Fibroblast of lung (primary cell): ENCODE results near the gene CADM2. TPM values are rescaled to one million over a fixed set of nuclear protein-coding genes. Genes with fewer than 3 reads are reported as not detected.

Source experiments
- DNase-seq, 2 donors: peaks; one replicate each; pipeline versions ENCODE4 v3.0.0 to v3.0.0-alpha.2; 2010; ENCODE audit warnings: low read depth in 2 of 2
- H2AFZ ChIP-seq: 2 replicates; pipeline ENCODE4 v1.5.1; 2012; ENCODE audit warnings: low read length, control low read depth, inconsistent platforms
- H3K27ac ChIP-seq: 2 replicates; pipeline ENCODE4 v1.5.1; 2011; ENCODE audit warnings: low read length, control low read depth; ENCODE audit not compliant: insufficient read depth
- H3K27me3 ChIP-seq: 2 replicates; pipeline ENCODE4 v1.5.1; 2011; ENCODE audit warnings: mild to moderate bottlenecking, low read length; ENCODE audit not compliant: control insufficient read depth, insufficient read depth
- H3K36me3 ChIP-seq: 2 replicates; pipeline ENCODE4 v1.5.1; 2011; ENCODE audit warnings: low read length; ENCODE audit not compliant: control insufficient read depth, insufficient read depth
- H3K4me1 ChIP-seq: 2 replicates; pipeline ENCODE4 v1.5.1; 2011; ENCODE audit warnings: low read length; ENCODE audit not compliant: control insufficient read depth, insufficient read depth; ENCODE audit errors: extremely low read depth
- H3K4me2 ChIP-seq: 2 replicates; pipeline ENCODE4 v1.5.1; 2011; ENCODE audit warnings: low read length, control low read depth; ENCODE audit not compliant: insufficient read depth; ENCODE audit errors: extremely low read depth
- H3K4me3 ChIP-seq, 4 experiments: fragments of 200-600 bp in 1 of 4; sonication (generic) in 1 of 4; replicated peaks in 1 of 4; 2 replicates each; pipeline ENCODE4 v1.5.1; 2011 to 2016; ENCODE audit warnings: low read length in 4 of 4, low read depth in 3 of 4, mild to moderate bottlenecking in 3 of 4, control low read depth in 2 of 4, inconsistent platforms in 1 of 4, mixed read lengths in 1 of 4; ENCODE audit not compliant: insufficient read depth in 1 of 4; ENCODE audit errors: control extremely low read depth in 1 of 4
- H3K79me2 ChIP-seq: 2 replicates; pipeline ENCODE4 v1.5.1; 2012; ENCODE audit warnings: mild to moderate bottlenecking, low read length, inconsistent platforms; ENCODE audit not compliant: control insufficient read depth, insufficient read depth
- H3K9ac ChIP-seq: 2 replicates; pipeline ENCODE4 v1.5.1; 2011; ENCODE audit warnings: mild to moderate bottlenecking, low read length, control low read depth; ENCODE audit not compliant: insufficient read depth
- H3K9me3 ChIP-seq: 2 replicates; pipeline ENCODE4 v1.5.1; 2012; ENCODE audit warnings: low read depth, low read length; ENCODE audit not compliant: control insufficient read depth, insufficient read depth
- H4K20me1 ChIP-seq: 2 replicates; pipeline ENCODE4 v1.5.1; 2011; ENCODE audit warnings: low read length; ENCODE audit not compliant: control insufficient read depth, insufficient read depth; ENCODE audit errors: extremely low read depth
- CTCF ChIP-seq, 2 donors: IDR thresholded peaks in 1 of 2; conservative IDR thresholded peaks in 1 of 2; 1 replicate in 1 of 2; 2 replicates in 1 of 2; pipeline ENCODE4 v1.5.1; 2011 to 2012; ENCODE audit warnings: low read length in 2 of 2, control low read depth in 1 of 2, inconsistent platforms in 1 of 2, low read depth in 1 of 2, mild to moderate bottlenecking in 1 of 2
- EZH2 ChIP-seq: IDR thresholded peaks from 2 replicates; pipeline ENCODE4 v1.5.1; 2012; ENCODE audit warnings: low read length, control low read depth, mild to moderate bottlenecking; ENCODE audit errors: missing control alignments
- polyA plus RNA-seq, 2 donors: library from polyadenylated mRNA; depleted of rRNA in 1 of 2; stranded (reverse) in 1 of 2; unstranded in 1 of 2; fragments of >200 nt; gene quantifications; 2 replicates each; pipeline ENCODE4 v1.2.1, GENCODE V29; 2011 to 2012; ENCODE audit warnings: missing spikeins in 1 of 2
- total RNA-seq: library from RNA; depleted of rRNA; stranded (reverse); fragments of >200 nt; gene quantifications from 2 replicates; pipeline ENCODE4 v1.2.1, GENCODE V29; 2014

Gene CADM2
- total and polyA plus RNA-seq, 2 donors (not counting 1 experiment from before 2014, with no cell fraction given) = under 0.01 to 0.12 TPM

GRCh38 chr3:85481411-85482212 lies 522.8 kb downstream of the CADM2 start:
- no peak for DNase-seq
- H3K27ac ChIP-seq = no peak overlapping the region
- H3K27me3 ChIP-seq = no peaks in the 10 kb centered on the region
- no peak for TF ChIP-seq CTCF (conservative IDR thresholded peaks at IDR 0.05 in 1 of 2, IDR thresholded peaks at IDR 0.05 in 1 of 2; ENCODE audit: low read depth in 1 of 2, low read length in 2 of 2)
- TF ChIP-seq EZH2 = no peak
- no peak overlapping the region for H3K4me2 ChIP-seq
- H3K9me3 ChIP-seq = no peaks in the 10 kb centered on the region
- no peak overlapping the region for H3K4me3 ChIP-seq
- H3K79me2 ChIP-seq = no peaks in the 10 kb centered on the region
- H3K9ac ChIP-seq = no peak overlapping the region
- H2AFZ ChIP-seq = no peak overlapping the region
- H3K4me1 ChIP-seq = no peaks in the 10 kb centered on the region
- no peaks in the 10 kb centered on the region for H3K36me3 ChIP-seq
- H4K20me1 ChIP-seq = no peaks in the 10 kb centered on the region

GRCh38 chr3:85482213-85482490 lies 523.4 kb downstream of the CADM2 start:
- Histone ChIP-seq H3K4me2 (no peak overlapping the region), H2AFZ (no peak overlapping the region), H3K27ac (no peak overlapping the region)

GRCh38 chr3:85483986-85484385 lies 525.2 kb downstream of the CADM2 start:
- Histone ChIP-seq H3K27ac (no peak overlapping the region), H2AFZ (no peak overlapping the region), H3K79me2 (no peaks in the 10 kb centered on the region), H3K4me2 (no peak overlapping the region), H3K9me3 (no peaks in the 10 kb centered on the region), H3K4me1 (no peaks in the 10 kb centered on the region), H4K20me1 (no peaks in the 10 kb centered on the region), H3K4me3 (no peak overlapping the region), H3K27me3 (no peaks in the 10 kb centered on the region), H3K36me3 (no peaks in the 10 kb centered on the region), H3K9ac (no peak overlapping the region)
- DNase-seq = no peak
- TF ChIP-seq EZH2 (no peak), CTCF (conservative IDR thresholded peaks at IDR 0.05 in 1 of 2, IDR thresholded peaks at IDR 0.05 in 1 of 2; ENCODE audit: low read depth in 1 of 2, low read length in 2 of 2) (no peak)

More at GRCh38 chr3:85482213-85482490, 523.4 kb downstream of the CADM2 start:
- H3K36me3 ChIP-seq = no peaks in the 10 kb centered on the region
- H3K27me3 ChIP-seq = no peaks in the 10 kb centered on the region
- H3K4me3 ChIP-seq = no peak overlapping the region
- TF ChIP-seq EZH2 (no peak), CTCF (conservative IDR thresholded peaks at IDR 0.05 in 1 of 2, IDR thresholded peaks at IDR 0.05 in 1 of 2; ENCODE audit: low read depth in 1 of 2, low read length in 2 of 2) (no peak)
- H3K4me1 ChIP-seq = no peaks in the 10 kb centered on the region
- H3K9ac ChIP-seq = no peak overlapping the region
- no peak for DNase-seq
- no peaks in the 10 kb centered on the region for H3K9me3 ChIP-seq
- H4K20me1 ChIP-seq = no peaks in the 10 kb centered on the region
- no peaks in the 10 kb centered on the region for H3K79me2 ChIP-seq
